ENCODE results near the gene MAN2A1. TPM values are rescaled to one million over a fixed set of nuclear protein-coding genes. Genes with fewer than 3 reads are reported as not detected.
"Not testable (repeated sequence)": the region's sequence is repeated elsewhere in the genome, so short reads cannot be mapped to it uniquely, and the experiment has no call there.

MAN2A1 gene
- total and polyA plus RNA-seq, 4 donors = 29.5 to 107 (median 42.0) TPM

DNA sequence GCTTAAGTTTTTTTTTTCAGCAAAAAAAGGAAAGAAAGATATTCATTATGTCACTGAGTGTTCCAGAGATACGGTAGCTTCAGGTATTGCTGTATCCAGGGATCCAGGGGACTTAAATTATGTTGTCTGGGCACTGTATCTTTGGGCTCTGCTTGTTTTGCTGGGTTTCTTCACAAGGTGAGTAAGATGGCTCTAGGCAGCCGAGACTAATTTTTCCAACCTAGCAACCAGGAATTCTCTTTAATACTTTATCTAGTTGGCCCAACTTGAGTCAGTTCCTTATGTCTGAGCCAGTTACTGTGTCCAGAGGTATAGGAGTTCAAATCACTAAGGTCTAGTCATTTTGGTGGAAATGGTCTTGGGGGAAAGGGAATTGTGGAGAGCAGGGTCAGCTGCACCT lies 66.0 kb downstream of the MAN2A1 start:
- Histone ChIP-seq H3K4me1 (ENCODE audit: control insufficient read depth, insufficient read depth, low read length) (no peaks in the 10 kb centered on the region), H3K27me3 (ENCODE audit: control insufficient read depth, insufficient read depth, low read length) (no peaks in the 10 kb centered on the region), H3K9me3 (ENCODE audit: control insufficient read depth, insufficient read depth, low read length) (no peaks in the 10 kb centered on the region), H3K4me3 (ENCODE audit: low read depth, low read length) (no peak overlapping the region), H3K36me3 (ENCODE audit: control insufficient read depth, insufficient read depth, low read length) (no peaks in the 10 kb centered on the region), H3K27ac (ENCODE audit: low read depth, low read length) (no peak overlapping the region)
- WGBS (ENCODE audit: insufficient coverage) = no CpG with 5 or more reads among the region's 2 CpGs
- no peak for DNase-seq (ENCODE audit: low read depth in 4 of 6, low spot score in 6 of 6)

DNA sequence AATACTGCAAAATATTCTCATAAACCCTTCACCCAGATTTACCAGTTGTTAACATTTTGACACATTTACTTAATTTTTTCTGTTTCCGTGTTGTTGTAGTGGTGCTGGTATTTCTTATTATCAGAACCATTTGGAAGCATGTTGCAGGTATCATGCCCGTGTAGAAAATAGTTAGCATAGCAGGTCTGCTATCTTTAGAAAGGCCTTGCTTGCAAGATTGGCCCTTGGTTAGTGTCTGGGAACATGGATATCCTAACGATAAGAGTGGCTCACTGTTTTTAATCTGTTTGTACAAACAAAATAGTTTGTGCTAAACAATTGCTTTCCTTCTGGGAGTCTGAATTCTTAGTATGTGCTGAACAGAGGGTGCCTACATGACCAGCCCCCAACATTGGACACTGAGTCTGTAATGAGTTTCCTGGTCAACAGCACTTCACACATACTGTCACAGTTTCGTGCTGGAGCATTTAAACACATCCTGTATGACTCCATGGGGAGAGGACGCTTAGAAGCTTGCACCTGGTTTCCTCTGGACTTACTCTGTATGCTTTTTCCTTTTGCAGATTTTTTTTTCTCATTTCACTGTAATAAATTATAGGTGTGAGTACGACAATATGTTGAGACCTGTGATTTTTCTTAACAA lies 66.9 kb downstream of the MAN2A1 start:
- H3K9me3 ChIP-seq (ENCODE audit: control insufficient read depth, insufficient read depth, low read length) = no peaks in the 10 kb centered on the region
- no peak overlapping the region for H3K4me3 ChIP-seq (ENCODE audit: low read depth, low read length)
- H3K4me1 ChIP-seq (ENCODE audit: control insufficient read depth, insufficient read depth, low read length) = no peaks in the 10 kb centered on the region
- no peak for DNase-seq (ENCODE audit: low read depth in 4 of 6, low spot score in 6 of 6)
- H3K36me3 ChIP-seq (ENCODE audit: control insufficient read depth, insufficient read depth, low read length) = no peaks in the 10 kb centered on the region
- WGBS (ENCODE audit: insufficient coverage) = 90% methylated on average over 2 of the region's 6 CpGs
- H3K27me3 ChIP-seq (ENCODE audit: control insufficient read depth, insufficient read depth, low read length) = no peaks in the 10 kb centered on the region
- H3K27ac ChIP-seq (ENCODE audit: low read depth, low read length) = no peak overlapping the region

DNA sequence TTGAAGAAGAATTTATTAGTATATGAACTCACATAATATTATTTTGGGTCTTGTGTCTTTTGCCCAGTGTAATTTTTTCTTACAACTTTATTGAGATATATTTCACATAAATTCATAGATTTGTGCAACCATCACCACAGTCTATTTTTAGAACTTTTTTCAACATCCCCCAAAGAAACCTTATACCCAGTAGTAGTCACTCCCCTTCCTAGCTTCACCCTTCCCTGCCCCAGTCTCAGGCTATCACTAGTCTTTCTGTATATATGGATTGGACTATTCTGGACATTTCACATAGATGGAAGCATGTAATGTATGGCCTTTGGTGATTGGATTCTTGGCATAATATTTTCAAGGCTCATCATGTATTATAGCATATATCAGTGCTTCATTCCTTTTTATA lies 67.8 kb downstream of the MAN2A1 start:
- no peaks in the 10 kb centered on the region for H3K27me3 ChIP-seq (ENCODE audit: control insufficient read depth, insufficient read depth, low read length)
- no peak for DNase-seq (ENCODE audit: low read depth in 4 of 6, low spot score in 6 of 6)
- H3K27ac ChIP-seq (ENCODE audit: low read depth, low read length) = no peak overlapping the region

DNA sequence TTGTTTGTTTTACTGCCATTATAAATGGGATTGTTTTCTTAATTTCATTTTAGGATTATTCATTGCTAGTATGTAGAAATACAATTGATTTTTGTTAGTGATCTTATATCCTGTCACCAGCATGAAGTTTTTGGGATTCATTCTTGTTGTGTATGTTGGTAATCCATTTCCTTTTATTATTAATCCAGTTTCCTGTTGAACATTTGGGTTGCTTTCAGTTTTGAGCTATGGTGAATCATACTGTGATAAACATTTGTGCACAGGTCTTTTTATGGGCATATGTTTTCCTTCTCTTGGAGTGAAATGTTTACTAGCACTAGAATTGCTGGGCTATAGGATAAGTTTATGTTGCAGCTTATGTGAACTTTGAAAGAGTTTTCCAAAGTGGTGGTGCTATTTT lies 69.6 kb downstream of the MAN2A1 start:
- Histone ChIP-seq H3K27me3 (ENCODE audit: control insufficient read depth, insufficient read depth, low read length) (no peaks in the 10 kb centered on the region), H3K36me3 (ENCODE audit: control insufficient read depth, insufficient read depth, low read length) (no peaks in the 10 kb centered on the region), H3K27ac (ENCODE audit: low read depth, low read length) (no peak overlapping the region), H3K4me1 (ENCODE audit: control insufficient read depth, insufficient read depth, low read length) (no peaks in the 10 kb centered on the region), H3K9me3 (ENCODE audit: control insufficient read depth, insufficient read depth, low read length) (no peaks in the 10 kb centered on the region), H3K4me3 (ENCODE audit: low read depth, low read length) (no peak overlapping the region)
- DNase-seq (ENCODE audit: low read depth in 4 of 6, low spot score in 6 of 6) = no peak

More for the DNA sequence above, 67.8 kb downstream of the MAN2A1 start:
- H3K36me3 ChIP-seq (ENCODE audit: control insufficient read depth, insufficient read depth, low read length) = no peaks in the 10 kb centered on the region
- H3K4me1 ChIP-seq (ENCODE audit: control insufficient read depth, insufficient read depth, low read length) = no peaks in the 10 kb centered on the region
- H3K9me3 ChIP-seq (ENCODE audit: control insufficient read depth, insufficient read depth, low read length) = no peaks in the 10 kb centered on the region
- H3K4me3 ChIP-seq (ENCODE audit: low read depth, low read length) = no peak overlapping the region

DNA sequence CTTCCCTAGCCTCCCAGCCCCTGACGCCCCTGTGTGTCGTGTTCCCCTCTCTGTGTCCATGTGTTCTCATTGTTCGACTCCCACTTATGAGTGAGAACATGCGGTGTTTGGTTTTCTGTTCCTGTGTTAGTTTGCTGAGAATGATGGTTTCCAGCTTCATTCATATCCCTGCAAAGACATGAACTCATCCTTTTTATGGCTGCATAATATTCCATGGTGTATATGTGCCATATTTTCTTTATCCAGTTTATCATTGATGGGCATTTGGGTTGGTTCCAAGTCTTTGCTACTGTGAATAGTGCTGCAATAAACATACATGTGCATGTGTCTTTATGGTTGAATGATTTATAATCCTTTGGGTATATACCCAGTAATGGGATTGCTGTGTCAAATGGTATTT lies 70.4 kb downstream of the MAN2A1 start:
- H3K27me3 ChIP-seq (ENCODE audit: control insufficient read depth, insufficient read depth, low read length); H3K4me3 ChIP-seq (ENCODE audit: low read depth, low read length); DNase-seq (ENCODE audit: low read depth in 4 of 6, low spot score in 6 of 6); H3K27ac ChIP-seq (ENCODE audit: low read depth, low read length); H3K4me1 ChIP-seq (ENCODE audit: control insufficient read depth, insufficient read depth, low read length); H3K9me3 ChIP-seq (ENCODE audit: control insufficient read depth, insufficient read depth, low read length); H3K36me3 ChIP-seq (ENCODE audit: control insufficient read depth, insufficient read depth, low read length): not testable (repeated sequence)
- 100% methylated on average over 2 of the region's 4 CpGs for WGBS (ENCODE audit: insufficient coverage)

DNA sequence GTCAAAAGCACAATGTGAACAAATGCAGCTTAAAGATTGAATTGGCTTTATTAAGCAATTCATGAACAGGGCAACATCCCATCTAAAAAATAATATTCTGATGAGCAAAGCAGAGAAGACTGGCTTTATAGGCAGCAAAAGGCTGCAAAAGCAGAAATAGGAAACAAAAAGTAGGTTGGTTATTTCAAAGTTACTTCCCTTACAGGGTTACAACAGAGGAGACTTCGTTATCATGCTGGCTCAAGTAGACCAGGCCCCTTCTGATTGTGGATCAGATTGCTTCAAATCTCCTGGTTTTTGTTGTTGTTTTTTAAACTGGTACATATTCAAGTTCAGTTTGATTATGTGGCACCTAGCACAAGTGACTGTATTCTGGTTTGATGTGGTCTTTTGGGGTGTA lies 73.1 kb downstream of the MAN2A1 start:
- H3K27me3 ChIP-seq (ENCODE audit: control insufficient read depth, insufficient read depth, low read length) = no peaks in the 10 kb centered on the region
- H3K4me1 ChIP-seq (ENCODE audit: control insufficient read depth, insufficient read depth, low read length) = no peaks in the 10 kb centered on the region
- no peaks in the 10 kb centered on the region for H3K9me3 ChIP-seq (ENCODE audit: control insufficient read depth, insufficient read depth, low read length)
- no peak for DNase-seq (ENCODE audit: low read depth in 4 of 6, low spot score in 6 of 6)
- no peak overlapping the region for H3K4me3 ChIP-seq (ENCODE audit: low read depth, low read length)
- 86% methylated on average over 1 of the region's 1 CpG for WGBS (ENCODE audit: insufficient coverage)
- H3K36me3 ChIP-seq (ENCODE audit: control insufficient read depth, insufficient read depth, low read length) = no peaks in the 10 kb centered on the region
- no peak overlapping the region for H3K27ac ChIP-seq (ENCODE audit: low read depth, low read length)

DNA sequence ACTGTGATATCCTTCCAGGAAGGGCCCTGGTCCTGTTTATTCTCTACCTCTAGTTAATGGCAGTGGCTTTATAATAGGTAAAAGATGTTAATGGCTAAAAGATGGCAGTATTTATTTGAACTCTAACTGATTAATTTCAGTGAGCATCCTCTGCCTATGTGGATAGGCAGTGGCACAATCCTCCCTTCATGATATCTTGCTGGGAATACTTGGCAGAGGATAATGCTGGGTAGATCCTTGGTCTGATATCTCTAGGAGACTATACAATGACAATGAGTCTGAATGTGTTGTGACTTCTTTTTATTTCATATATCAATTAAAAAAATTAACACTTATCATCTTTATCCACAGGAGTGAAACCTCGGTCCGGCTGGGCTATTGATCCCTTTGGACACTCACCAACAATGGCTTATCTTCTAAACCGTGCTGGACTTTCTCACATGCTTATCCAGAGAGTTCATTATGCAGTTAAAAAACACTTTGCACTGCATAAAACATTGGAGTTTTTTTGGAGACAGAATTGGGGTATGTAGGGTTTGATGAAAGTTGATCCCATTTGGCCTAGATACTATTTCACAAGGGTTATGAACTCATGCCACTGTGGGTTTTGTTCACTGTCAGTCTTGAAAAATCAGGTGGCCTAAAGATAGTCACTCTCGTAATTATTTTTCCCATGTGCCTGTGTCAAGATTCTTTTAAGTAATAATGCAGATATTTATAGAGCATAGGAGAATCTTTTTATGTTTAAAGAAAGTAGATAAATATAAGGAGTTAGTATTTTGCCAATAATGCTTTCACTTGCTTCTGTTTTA lies 77.7 kb downstream of the MAN2A1 start:
- Histone ChIP-seq H3K4me1 (ENCODE audit: control insufficient read depth, insufficient read depth, low read length) (no peaks in the 10 kb centered on the region), H3K27ac (ENCODE audit: low read depth, low read length) (no peak overlapping the region), H3K9me3 (ENCODE audit: control insufficient read depth, insufficient read depth, low read length) (no peaks in the 10 kb centered on the region), H3K4me3 (ENCODE audit: low read depth, low read length) (no peak overlapping the region), H3K36me3 (ENCODE audit: control insufficient read depth, insufficient read depth, low read length) (no peaks in the 10 kb centered on the region), H3K27me3 (ENCODE audit: control insufficient read depth, insufficient read depth, low read length) (no peaks in the 10 kb centered on the region)
- no peak for DNase-seq (ENCODE audit: low read depth in 4 of 6, low spot score in 6 of 6)
- WGBS (ENCODE audit: insufficient coverage) = no CpG with 5 or more reads among the region's 4 CpGs

DNA sequence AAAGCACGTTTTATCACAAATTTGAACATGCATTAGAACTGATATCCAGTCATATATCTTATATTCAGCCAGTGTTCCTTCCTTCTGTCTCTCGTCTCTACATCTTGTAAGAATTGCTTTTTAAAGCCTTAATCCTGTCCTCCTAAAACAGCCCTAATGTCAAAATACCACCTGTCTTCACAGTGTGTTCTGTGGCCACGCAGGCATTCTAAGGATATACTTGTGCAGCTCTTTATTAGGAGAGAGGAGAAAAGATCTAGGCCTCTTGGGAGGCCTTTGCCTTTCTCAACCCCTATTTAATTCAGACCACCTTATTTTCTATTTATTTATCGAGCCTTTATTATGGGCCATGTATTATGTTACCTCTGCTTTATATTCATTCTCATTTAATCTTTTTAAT lies 78.3 kb downstream of the MAN2A1 start:
- no peaks in the 10 kb centered on the region for H3K36me3 ChIP-seq (ENCODE audit: control insufficient read depth, insufficient read depth, low read length)
- H3K4me3 ChIP-seq (ENCODE audit: low read depth, low read length) = no peak overlapping the region
- no peaks in the 10 kb centered on the region for H3K27me3 ChIP-seq (ENCODE audit: control insufficient read depth, insufficient read depth, low read length)
- 100% methylated on average over 1 of the region's 4 CpGs for WGBS (ENCODE audit: insufficient coverage)
- no peaks in the 10 kb centered on the region for H3K9me3 ChIP-seq (ENCODE audit: control insufficient read depth, insufficient read depth, low read length)
- no peak overlapping the region for H3K27ac ChIP-seq (ENCODE audit: low read depth, low read length)
- DNase-seq (ENCODE audit: low read depth in 4 of 6, low spot score in 6 of 6) = no peak
- H3K4me1 ChIP-seq (ENCODE audit: control insufficient read depth, insufficient read depth, low read length) = no peaks in the 10 kb centered on the region

DNA sequence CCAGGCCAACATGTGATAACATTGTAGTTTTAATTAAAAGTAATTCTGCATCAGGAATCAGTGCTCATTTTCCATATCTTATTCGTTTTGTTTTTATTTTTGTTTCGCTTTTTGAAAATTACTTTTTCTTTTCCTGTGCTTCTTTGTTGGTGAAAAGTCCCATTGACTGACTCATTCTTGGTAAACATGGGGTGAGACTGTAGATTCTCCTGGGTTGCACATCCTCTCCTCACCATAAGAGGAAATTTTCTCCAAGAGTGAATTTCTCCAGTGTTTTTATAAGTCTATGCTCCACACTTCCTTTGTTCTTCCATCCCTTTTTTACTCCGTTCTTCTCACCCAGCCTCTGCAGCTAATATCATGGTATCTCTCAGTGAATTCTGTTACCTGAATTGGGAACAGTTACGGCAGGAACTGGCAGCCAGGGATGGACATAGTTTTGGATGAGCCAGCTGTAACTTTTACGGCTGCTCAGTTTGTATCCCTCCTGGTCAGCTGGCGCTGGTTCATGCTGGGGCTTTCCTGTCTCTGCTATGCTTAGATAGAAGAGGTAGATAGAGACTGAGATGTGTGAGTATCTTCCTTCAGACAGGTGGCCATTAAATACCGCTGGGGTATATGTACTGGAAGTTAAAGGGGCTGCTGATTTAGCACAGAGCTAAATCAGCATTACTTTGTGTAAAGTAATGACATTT lies 80.0 kb downstream of the MAN2A1 start:
- H3K9me3 ChIP-seq (ENCODE audit: control insufficient read depth, insufficient read depth, low read length) = no peaks in the 10 kb centered on the region
- no peaks in the 10 kb centered on the region for H3K4me1 ChIP-seq (ENCODE audit: control insufficient read depth, insufficient read depth, low read length)
- no peak overlapping the region for H3K27ac ChIP-seq (ENCODE audit: low read depth, low read length)
- 100% methylated on average over 4 of the region's 7 CpGs for WGBS (ENCODE audit: insufficient coverage)
- DNase-seq (ENCODE audit: low read depth in 4 of 6, low spot score in 6 of 6) = no peak
- no peaks in the 10 kb centered on the region for H3K36me3 ChIP-seq (ENCODE audit: control insufficient read depth, insufficient read depth, low read length)
- no peaks in the 10 kb centered on the region for H3K27me3 ChIP-seq (ENCODE audit: control insufficient read depth, insufficient read depth, low read length)
- no peak overlapping the region for H3K4me3 ChIP-seq (ENCODE audit: low read depth, low read length)

DNA sequence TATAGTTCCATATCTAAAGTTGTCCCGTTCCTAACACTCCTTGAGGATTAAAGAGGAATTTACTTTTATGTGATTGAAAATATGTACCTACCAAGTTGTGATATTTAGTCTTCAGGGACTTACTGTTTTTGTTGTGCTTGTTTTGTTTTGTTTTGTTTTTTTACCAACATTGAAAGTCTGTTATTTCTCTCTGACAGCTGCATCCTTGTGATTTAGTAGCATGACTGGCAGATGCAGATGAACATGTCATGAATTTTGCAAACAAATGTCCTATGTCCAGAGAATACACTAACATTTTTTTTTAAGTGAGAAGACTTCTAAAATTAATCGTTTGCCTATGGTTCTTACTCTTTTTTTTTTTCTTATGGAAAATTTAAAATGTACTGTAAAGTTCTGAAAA lies 85.4 kb downstream of the MAN2A1 start:
- DNase-seq (ENCODE audit: low read depth in 4 of 6, low spot score in 6 of 6) = no peak
- WGBS (ENCODE audit: insufficient coverage) = no CpG with 5 or more reads among the region's 2 CpGs
- Histone ChIP-seq H3K27me3 (ENCODE audit: control insufficient read depth, insufficient read depth, low read length) (no peaks in the 10 kb centered on the region), H3K27ac (ENCODE audit: low read depth, low read length) (no peak overlapping the region), H3K4me1 (ENCODE audit: control insufficient read depth, insufficient read depth, low read length) (no peaks in the 10 kb centered on the region), H3K4me3 (ENCODE audit: low read depth, low read length) (no peak overlapping the region), H3K9me3 (ENCODE audit: control insufficient read depth, insufficient read depth, low read length) (no peaks in the 10 kb centered on the region), H3K36me3 (ENCODE audit: control insufficient read depth, insufficient read depth, low read length) (no peaks in the 10 kb centered on the region)
